Measurements from ENCODE around the gene PRRT1B.
"Not testable (repeated sequence)": the region's sequence is repeated elsewhere in the genome, so short reads cannot be mapped to it uniquely, and the experiment has no call there.

PRRT1B gene

GRCh38 chr9:131545003-131545785 lies at the start of gene PRRT1B:
Gene PRRT1B, plus strand, starts transcription at chr9:131545523. Its CDS starts 93 bp downstream, at chr9:131545616.
- no peak for DNase-seq

- DNase-seq, result no peak
Measured at GRCh38 chr9:131495785-131496184, 49.5 kb upstream of the PRRT1B start.

GRCh38 chr9:131496844-131497405 lies 48.4 kb upstream of the PRRT1B start:
- DNase-seq, result no peak

- no peak for DNase-seq
Measured at GRCh38 chr9:131499254-131499767, 46.0 kb upstream of the PRRT1B start.

- no peak for DNase-seq
Measured at GRCh38 chr9:131500377-131500776, 44.9 kb upstream of the PRRT1B start.

GRCh38 chr9:131500939-131501541 lies 44.3 kb upstream of the PRRT1B start:
- DNase-seq, result no peak

GRCh38 chr9:131502781-131503625 lies 42.3 kb upstream of the PRRT1B start, which contains the start of gene POMT1:
Gene POMT1, plus strand, starts transcription at chr9:131502918. Its CDS starts 1,301 bp downstream, at chr9:131504219.
- DNase-seq, result peak; percentile 28

GRCh38 chr9:131503626-131504465 lies 41.5 kb upstream of the PRRT1B start:
- DNase-seq, result no peak

GRCh38 chr9:131505012-131505411 lies 40.3 kb upstream of the PRRT1B start:
- DNase-seq, result no peak

GRCh38 chr9:131511416-131511815 lies 33.9 kb upstream of the PRRT1B start:
- DNase-seq, result no peak

- no peak for DNase-seq
Measured at GRCh38 chr9:131511880-131512279, 33.4 kb upstream of the PRRT1B start.

GRCh38 chr9:131513177-131513576 lies 32.1 kb upstream of the PRRT1B start:
- no peak for DNase-seq

GRCh38 chr9:131515559-131516031 lies 29.7 kb upstream of the PRRT1B start:
- not testable (repeated sequence) for DNase-seq

GRCh38 chr9:131516100-131516499 lies 29.2 kb upstream of the PRRT1B start:
- no peak for DNase-seq

- no peak for DNase-seq
Measured at GRCh38 chr9:131516930-131517329, 28.4 kb upstream of the PRRT1B start.

GRCh38 chr9:131517761-131518190 lies 27.5 kb upstream of the PRRT1B start:
- no peak for DNase-seq

- DNase-seq, result no peak
Measured at GRCh38 chr9:131518553-131518952, 26.8 kb upstream of the PRRT1B start.

- DNase-seq, result no peak
Measured at GRCh38 chr9:131520503-131520902, 24.8 kb upstream of the PRRT1B start.

- no peak for DNase-seq
Measured at GRCh38 chr9:131521203-131521602, 24.1 kb upstream of the PRRT1B start.

- no peak for DNase-seq
Measured at GRCh38 chr9:131521822-131522221, 23.5 kb upstream of the PRRT1B start.

GRCh38 chr9:131522257-131523085 lies 22.9 kb upstream of the PRRT1B start:
- DNase-seq, result no peak
